ENCODE data around the gene IGF1. TPM values are rescaled to one million over a fixed set of nuclear protein-coding genes. Genes with fewer than 3 reads are reported as not detected.
A peak's percentile ranks its signal among the peaks of the same experiment; 100 is the strongest.

The IGF1 gene
- total RNA-seq, 4 donors from 2014 or later: 3.6 to 161 (median 33.9) TPM

- no peaks in the 10 kb centered on the region for H3K27me3 ChIP-seq
- DNase-seq: no peak
- H3K4me1 ChIP-seq: no peaks in the 10 kb centered on the region
- TF ChIP-seq POLR2A (IDR thresholded peaks at IDR 0.05): no peak
- H3K9me3 ChIP-seq: no peaks in the 10 kb centered on the region
- H3K27ac ChIP-seq: no peak overlapping the region
- no peaks in the 10 kb centered on the region for H3K36me3 ChIP-seq
- no peak overlapping the region for H3K4me3 ChIP-seq
- intact Hi-C loops (cut with DNase I; ENCODE audit: low total_unique reads): no loop called here
Measured at GRCh38 chr12:102413396-102413795, 67.0 kb downstream of the IGF1 start.

- Histone ChIP-seq H3K4me3 (no peak overlapping the region), H3K4me1 (no peaks in the 10 kb centered on the region), H3K27ac (no peak overlapping the region), H3K36me3 (no peaks in the 10 kb centered on the region), H3K27me3 (no peaks in the 10 kb centered on the region), H3K9me3 (no peaks in the 10 kb centered on the region)
- intact Hi-C loops (cut with DNase I; ENCODE audit: low total_unique reads): no loop called here
- DNase-seq: no peak
- no peak for TF ChIP-seq POLR2A (IDR thresholded peaks at IDR 0.05)
- TF ChIP-seq CTCF (IDR thresholded peaks at IDR 0.05): no peak
Measured at GRCh38 chr12:102410511-102410910, 69.9 kb downstream of the IGF1 start.

GRCh38 chr12:102408487-102409297, 71.7 kb downstream of the IGF1 start:
- no peak for DNase-seq
- intact Hi-C loops (cut with DNase I; ENCODE audit: low total_unique reads): no loop called here

GRCh38 chr12:102407776-102408486, 72.4 kb downstream of the IGF1 start:
- no peak overlapping the region for H3K4me3 ChIP-seq
- H3K27me3 ChIP-seq: no peaks in the 10 kb centered on the region
- H3K27ac ChIP-seq: peak overlapping the region in 1 of 2 donors; percentile 20
- no peaks in the 10 kb centered on the region for H3K9me3 ChIP-seq
- intact Hi-C loops (cut with DNase I; ENCODE audit: low total_unique reads): no loop called here
- peak in 1 of 2 donors; percentile 27 for DNase-seq
- H3K4me1 ChIP-seq: no peaks in the 10 kb centered on the region
- H3K36me3 ChIP-seq: no peaks in the 10 kb centered on the region
- TF ChIP-seq CTCF (IDR thresholded peaks at IDR 0.05) (no peak), POLR2A (IDR thresholded peaks at IDR 0.05) (no peak)

More at GRCh38 chr12:102408487-102409297, 71.7 kb downstream of the IGF1 start:
- no peak for TF ChIP-seq CTCF (IDR thresholded peaks at IDR 0.05)
- no peak for TF ChIP-seq POLR2A (IDR thresholded peaks at IDR 0.05)
- H3K4me3 ChIP-seq: no peak overlapping the region
- peak overlapping the region in 1 of 2 donors; percentile 20 for H3K27ac ChIP-seq
- no peaks in the 10 kb centered on the region for H3K27me3 ChIP-seq
- no peaks in the 10 kb centered on the region for H3K9me3 ChIP-seq
- H3K36me3 ChIP-seq: no peaks in the 10 kb centered on the region
- no peaks in the 10 kb centered on the region for H3K4me1 ChIP-seq

GRCh38 chr12:102406033-102406584, 74.3 kb downstream of the IGF1 start:
- Histone ChIP-seq H3K4me3 (no peak overlapping the region), H3K9me3 (no peaks in the 10 kb centered on the region), H3K36me3 (no peaks in the 10 kb centered on the region), H3K27ac (no peak overlapping the region), H3K4me1 (no peaks in the 10 kb centered on the region), H3K27me3 (no peaks in the 10 kb centered on the region)
- intact Hi-C loops (cut with DNase I; ENCODE audit: low total_unique reads): no loop called here
- TF ChIP-seq POLR2A (IDR thresholded peaks at IDR 0.05) (no peak), CTCF (IDR thresholded peaks at IDR 0.05) (no peak)
- no peak for DNase-seq
